ENCODE results near the gene C1GALT1C1.

DNA sequence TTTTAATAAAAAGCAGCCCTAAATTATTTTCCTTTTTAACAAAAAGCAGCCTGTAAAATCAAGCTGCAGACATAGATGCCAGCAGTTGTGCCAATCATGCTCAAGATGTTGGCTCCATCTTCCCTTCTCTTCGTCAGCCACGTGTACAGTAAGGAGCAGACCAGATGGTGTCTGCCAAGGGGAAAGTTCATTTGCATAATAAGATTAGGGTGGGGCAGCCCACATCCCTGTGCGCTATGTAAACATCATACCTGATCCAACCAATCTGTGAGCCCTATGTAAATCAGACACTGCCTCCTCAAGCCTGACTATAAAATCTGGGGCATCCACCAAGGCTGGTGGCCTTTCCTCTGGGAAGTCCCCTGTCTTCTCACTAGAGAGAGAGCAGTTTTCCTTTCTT lies 23.1 kb upstream of the C1GALT1C1 start:
- TF ChIP-seq, protein P1, sequence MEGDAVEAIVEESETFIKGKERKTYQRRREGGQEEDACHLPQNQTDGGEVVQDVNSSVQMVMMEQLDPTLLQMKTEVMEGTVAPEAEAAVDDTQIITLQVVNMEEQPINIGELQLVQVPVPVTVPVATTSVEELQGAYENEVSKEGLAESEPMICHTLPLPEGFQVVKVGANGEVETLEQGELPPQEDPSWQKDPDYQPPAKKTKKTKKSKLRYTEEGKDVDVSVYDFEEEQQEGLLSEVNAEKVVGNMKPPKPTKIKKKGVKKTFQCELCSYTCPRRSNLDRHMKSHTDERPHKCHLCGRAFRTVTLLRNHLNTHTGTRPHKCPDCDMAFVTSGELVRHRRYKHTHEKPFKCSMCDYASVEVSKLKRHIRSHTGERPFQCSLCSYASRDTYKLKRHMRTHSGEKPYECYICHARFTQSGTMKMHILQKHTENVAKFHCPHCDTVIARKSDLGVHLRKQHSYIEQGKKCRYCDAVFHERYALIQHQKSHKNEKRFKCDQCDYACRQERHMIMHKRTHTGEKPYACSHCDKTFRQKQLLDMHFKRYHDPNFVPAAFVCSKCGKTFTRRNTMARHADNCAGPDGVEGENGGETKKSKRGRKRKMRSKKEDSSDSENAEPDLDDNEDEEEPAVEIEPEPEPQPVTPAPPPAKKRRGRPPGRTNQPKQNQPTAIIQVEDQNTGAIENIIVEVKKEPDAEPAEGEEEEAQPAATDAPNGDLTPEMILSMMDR (IDR thresholded peaks at IDR 0.05): no peak
- TF ChIP-seq POLR2A (IDR thresholded peaks at IDR 0.05) (no peak), EP300 (IDR thresholded peaks at IDR 0.05) (no peak)
